ENCODE measurements around the gene THBS2. TPM values are rescaled to one million over a fixed set of nuclear protein-coding genes. Genes with fewer than 3 reads are reported as not detected.

THBS2 gene
- total and polyA plus RNA-seq, 8 donors: 4.8 to 126 (median 6.9) TPM

- Histone ChIP-seq H3K4me1 (peaks cover 0 to 2% of the 10 kb centered on the region in 2 donors), H3K4me3 (no peak overlapping the region), H3K9me3 (no peaks in the 10 kb centered on the region), H3K27me3 (no peaks in the 10 kb centered on the region), H3K36me3 (no peaks in the 10 kb centered on the region), H3K27ac (no peak overlapping the region)
- ATAC-seq (no peak), DNase-seq (no peak)
- intact Hi-C loops (cut with DNase I): no loop called here
- no peak for TF ChIP-seq CTCF (IDR thresholded peaks at IDR 0.05)
These were observed 81.7 kb downstream of the THBS2 start for GRCh38 chr6:169171951-169172350.

- H3K36me3 ChIP-seq: no peaks in the 10 kb centered on the region
- no peak overlapping the region for H3K4me3 ChIP-seq
- intact Hi-C loops (cut with DNase I): no loop called here
- DNase-seq (no peak), ATAC-seq (no peak)
- H3K4me1 ChIP-seq: peaks cover 0 to 2% of the 10 kb centered on the region in 2 donors
- TF ChIP-seq CTCF (IDR thresholded peaks at IDR 0.05): no peak
- H3K27me3 ChIP-seq: no peaks in the 10 kb centered on the region
- H3K9me3 ChIP-seq: no peaks in the 10 kb centered on the region
- H3K27ac ChIP-seq: no peak overlapping the region
These were observed 82.6 kb downstream of the THBS2 start for GRCh38 chr6:169171016-169171415.

- Histone ChIP-seq H3K27ac (no peak overlapping the region), H3K9me3 (no peaks in the 10 kb centered on the region), H3K4me1 (peaks cover 0 to 2% of the 10 kb centered on the region in 2 donors), H3K4me3 (no peak overlapping the region), H3K27me3 (no peaks in the 10 kb centered on the region), H3K36me3 (no peaks in the 10 kb centered on the region)
- ATAC-seq: no peak
- intact Hi-C loops (cut with DNase I): no loop called here
- no peak for DNase-seq
- no peak for TF ChIP-seq CTCF (IDR thresholded peaks at IDR 0.05)
These were observed 83.1 kb downstream of the THBS2 start for GRCh38 chr6:169170583-169170955.

- DNase-seq (no peak), ATAC-seq (no peak)
- Histone ChIP-seq H3K27me3 (no peaks in the 10 kb centered on the region), H3K4me3 (no peak overlapping the region), H3K27ac (no peak overlapping the region), H3K4me1 (peaks cover 0 to 2% of the 10 kb centered on the region in 2 donors), H3K9me3 (no peaks in the 10 kb centered on the region), H3K36me3 (no peaks in the 10 kb centered on the region)
- intact Hi-C loops (cut with DNase I): no loop called here
- no peak for TF ChIP-seq CTCF (IDR thresholded peaks at IDR 0.05)
These were observed 83.6 kb downstream of the THBS2 start for GRCh38 chr6:169169941-169170582.

- DNase-seq (no peak), ATAC-seq (no peak)
- intact Hi-C loops (cut with DNase I): no loop called here
- no peak overlapping the region for H3K27ac ChIP-seq
- no peak for TF ChIP-seq CTCF (IDR thresholded peaks at IDR 0.05)
- H3K9me3 ChIP-seq: no peaks in the 10 kb centered on the region
- peaks cover 0 to 2% of the 10 kb centered on the region in 2 donors for H3K4me1 ChIP-seq
- no peak overlapping the region for H3K4me3 ChIP-seq
- H3K27me3 ChIP-seq: no peaks in the 10 kb centered on the region
- no peaks in the 10 kb centered on the region for H3K36me3 ChIP-seq
These were observed 84.3 kb downstream of the THBS2 start for GRCh38 chr6:169169375-169169774.

Data from left lung (tissue), 10 donors.